ENCODE measurements around the gene SPAG7.
"Not testable (repeated sequence)": the region's sequence is repeated elsewhere in the genome, so short reads cannot be mapped to it uniquely, and the experiment has no call there.

Gene SPAG7

DNA sequence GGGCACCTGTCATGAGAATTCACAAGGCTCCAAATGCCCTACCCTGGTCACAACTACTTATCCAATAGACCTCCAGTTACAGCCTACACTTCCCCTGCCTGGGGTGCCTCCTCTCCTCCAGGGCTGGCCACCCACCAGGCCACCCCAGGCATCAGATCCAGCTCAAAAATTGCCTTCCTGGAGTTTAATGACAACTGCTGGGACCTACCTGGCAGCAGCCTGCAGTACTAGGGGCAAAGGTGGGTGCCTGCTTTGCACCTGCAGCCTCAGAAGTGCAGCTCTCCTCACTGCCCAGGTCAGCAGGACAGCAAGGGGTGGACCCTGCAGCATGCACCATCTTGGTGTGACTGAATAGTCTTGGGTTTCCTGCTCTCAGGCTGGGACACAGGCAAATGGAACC is 32.0 kb downstream of the SPAG7 start:
- FAIRE-seq, result no peak

DNA sequence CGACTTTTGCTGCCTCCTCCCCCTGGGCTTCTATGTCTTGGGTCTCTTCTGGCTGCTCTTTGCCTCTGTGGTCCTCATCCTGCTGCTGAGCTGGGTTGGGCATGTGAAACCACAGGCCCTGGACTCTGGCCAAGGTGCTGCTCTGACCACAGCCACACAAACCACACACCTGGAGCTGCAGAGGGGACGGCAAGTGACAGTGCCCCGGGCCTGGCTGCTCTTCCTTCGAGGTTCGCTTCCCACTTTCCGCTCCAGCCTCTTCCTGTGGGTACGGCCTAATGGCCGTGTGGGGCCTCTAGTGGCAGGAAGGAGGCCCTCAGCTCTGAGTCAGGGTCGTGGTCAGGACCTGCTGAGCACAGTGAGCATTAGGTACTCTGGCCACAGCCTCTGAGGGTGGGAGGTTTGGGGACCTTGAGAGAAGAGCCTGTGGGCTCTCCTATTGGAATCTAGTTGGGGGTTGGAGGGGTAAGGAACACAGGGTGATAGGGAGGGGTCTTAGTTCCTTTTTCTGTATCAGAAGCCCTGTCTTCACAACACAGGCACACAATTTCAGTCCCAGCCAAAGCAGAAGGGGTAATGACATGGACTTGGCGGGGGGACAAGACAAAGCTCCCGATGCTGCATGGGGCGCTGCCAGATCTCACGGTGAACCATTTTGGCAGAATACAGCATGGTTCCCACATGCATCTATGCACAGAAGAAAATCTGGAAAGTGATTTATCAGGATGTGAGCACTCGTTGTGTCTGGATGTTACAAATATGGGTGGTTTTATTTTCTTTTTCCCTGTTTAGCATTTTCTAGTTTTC is 33.2 kb downstream of the SPAG7 start:
- FAIRE-seq, result no peak

- no peak for FAIRE-seq
Measured at GRCh38 chr17:4933646-4934045, 34.0 kb downstream of the SPAG7 start.

- FAIRE-seq, result no peak
Measured at GRCh38 chr17:4932756-4933155, 34.9 kb downstream of the SPAG7 start.

GRCh38 chr17:4931963-4932362 is 35.7 kb downstream of the SPAG7 start, which contains the start of gene GP1BA:
Gene GP1BA (plus strand): TSS chr17:4932277. CDS start chr17:4932605, 328 bp downstream.
- no peak for FAIRE-seq

GRCh38 chr17:4928881-4929280 is 38.7 kb downstream of the SPAG7 start:
- FAIRE-seq, result no peak

DNA sequence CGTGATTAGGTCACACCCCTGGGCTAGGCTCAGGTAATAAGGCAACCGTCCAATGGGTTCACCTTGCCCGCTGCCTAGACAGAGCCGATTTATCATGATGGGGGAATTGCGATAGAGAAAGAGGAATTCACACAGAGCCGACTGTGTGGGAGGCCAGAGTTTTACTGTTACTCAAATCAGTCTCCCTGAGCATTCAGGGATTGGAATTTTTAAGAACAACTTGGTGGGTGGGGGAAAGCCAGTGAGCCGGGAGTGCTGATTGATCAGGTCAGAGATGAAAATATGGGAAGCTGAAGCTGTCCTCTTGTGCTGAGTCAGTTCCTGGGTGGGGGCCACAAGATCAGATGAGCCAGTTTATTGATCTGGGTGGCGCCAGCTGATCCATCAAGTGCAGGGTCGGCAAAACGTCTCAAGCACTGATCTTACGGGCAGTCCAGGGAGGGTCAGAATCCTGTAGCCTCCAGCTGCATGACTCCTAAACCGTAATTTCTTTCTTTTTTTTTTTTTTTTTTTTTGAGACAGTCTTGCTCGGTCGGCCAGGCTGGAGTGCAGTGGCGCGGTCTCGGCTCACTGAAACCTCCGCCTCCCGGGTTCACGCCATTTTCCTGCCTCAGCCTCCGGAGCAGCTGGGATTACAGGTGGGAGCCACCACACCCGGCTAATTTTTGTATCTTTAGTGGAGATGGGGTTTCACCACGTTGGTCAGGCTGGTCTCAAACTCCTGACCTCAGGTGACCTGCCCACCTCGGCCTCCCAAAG is 40.9 kb downstream of the SPAG7 start:
- FAIRE-seq, result not testable (repeated sequence)

- FAIRE-seq, result no peak
Measured at GRCh38 chr17:4921320-4921719, 46.3 kb downstream of the SPAG7 start.

DNA sequence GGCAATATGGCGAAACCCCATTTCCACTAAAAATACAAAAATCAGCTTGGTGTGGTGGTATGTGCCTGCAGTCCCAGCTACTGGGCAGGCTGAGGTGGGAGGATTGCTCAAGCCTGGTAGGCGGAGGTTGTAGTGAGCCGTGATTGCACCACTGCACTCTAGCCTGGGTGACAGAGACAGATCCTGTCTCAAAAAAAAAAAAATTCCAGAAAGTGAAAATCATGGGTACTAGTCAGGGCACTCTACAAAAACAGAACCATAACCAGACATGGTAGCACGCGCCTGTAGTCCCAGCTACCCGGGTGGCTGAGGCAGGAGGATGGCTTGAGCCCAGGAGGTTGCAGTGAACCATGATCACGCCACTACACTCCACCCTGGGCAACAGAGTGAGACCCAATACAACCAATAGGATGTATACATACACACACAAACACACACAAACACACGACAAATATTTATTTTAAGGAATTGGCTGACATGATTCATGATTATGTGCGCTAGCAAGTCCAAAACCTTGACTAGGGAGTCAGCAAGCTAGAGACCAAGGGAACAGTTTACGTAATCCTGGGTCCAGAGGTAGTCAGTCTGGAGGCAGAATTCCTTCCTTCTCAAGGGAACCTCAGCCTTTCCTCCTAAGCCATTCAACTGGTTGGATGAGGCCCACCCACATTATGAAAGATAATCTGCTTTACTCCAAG is 47.1 kb downstream of the SPAG7 start:
- no peak for FAIRE-seq

DNA sequence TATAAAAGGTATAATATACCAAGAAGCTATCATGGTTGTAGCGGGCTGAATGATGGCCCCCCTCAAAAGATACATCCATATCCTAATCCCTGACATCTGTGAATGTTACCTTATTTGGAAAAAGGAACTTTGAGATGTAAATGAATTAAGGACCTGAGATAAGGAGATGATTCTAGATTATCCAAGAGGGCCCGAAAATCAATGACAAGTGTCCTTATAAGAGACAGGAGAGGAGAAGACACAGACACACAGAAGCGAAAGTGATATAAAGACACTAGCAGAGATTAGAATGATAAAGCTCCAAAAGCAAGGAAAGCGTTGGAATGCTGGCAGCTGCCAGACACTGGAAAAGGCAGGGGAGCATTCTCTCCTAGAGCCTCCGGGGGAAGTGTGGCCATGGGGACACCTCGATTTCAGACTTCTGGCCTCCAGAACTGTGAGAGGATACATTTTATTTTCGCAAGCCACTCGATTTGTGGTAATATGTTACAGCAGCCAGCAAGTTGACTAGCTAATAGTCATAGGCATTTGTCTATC is 48.0 kb downstream of the SPAG7 start:
- FAIRE-seq, result no peak

DNA sequence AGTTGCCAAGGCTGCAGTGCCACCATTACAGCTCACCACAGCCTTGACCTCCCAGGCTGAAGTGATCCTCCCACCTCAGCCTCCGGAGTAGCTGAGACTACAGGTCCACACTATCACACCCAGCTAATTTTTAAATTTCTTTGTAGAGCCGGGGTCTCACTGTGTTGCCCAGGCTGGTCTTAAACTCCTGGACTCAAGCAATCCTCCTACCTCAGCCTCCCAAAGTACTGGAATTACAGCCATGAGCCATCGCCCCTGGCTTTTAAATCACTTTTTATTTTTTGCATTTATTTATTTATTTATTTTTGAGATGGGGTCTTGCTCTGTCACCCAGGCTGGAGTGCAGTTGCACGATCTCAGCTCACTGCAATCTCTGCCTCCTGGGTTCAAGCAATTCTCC is 53.1 kb downstream of the SPAG7 start:
- not testable (repeated sequence) for FAIRE-seq

DNA sequence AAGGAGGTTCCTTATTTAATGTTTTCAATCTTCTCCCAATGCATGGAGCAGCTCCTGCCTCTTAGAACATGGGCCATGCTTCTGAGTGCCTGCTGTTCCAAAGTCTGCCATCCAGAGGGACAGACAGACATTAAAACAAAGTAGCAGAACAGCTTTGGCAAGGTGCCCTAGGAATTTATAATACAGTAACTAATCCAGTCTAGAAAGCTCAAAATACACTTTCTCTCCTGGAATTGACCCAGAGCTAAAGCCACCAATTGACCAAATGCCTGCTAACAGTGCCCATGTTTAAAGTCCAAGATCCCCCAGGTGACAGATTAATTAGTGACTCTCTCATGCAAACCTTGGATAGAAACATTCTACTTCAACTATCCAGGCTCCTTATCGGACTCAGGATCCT is 53.6 kb downstream of the SPAG7 start:
- FAIRE-seq, result no peak
